NCI-H2081 treated with DMSO at 0.1 percent for 48 hours (cell line): ENCODE measurements around the gene THEM5.

Experiments
- DNase-seq: peaks from one replicate; lab custom pipeline; 2025; lab: John Stamatoyannopoulos, UW

THEM5 gene

GRCh38 chr1:151800830-151801229, 52.7 kb downstream of the THEM5 start:
- no peak for DNase-seq

- no peak for DNase-seq
Measured at GRCh38 chr1:151799179-151800022, 54.1 kb downstream of the THEM5 start.

- DNase-seq = no peak
Measured at GRCh38 chr1:151798571-151798970, 54.9 kb downstream of the THEM5 start.
